H1 (cell line): ENCODE results near the gene MYO3A. TPM values are rescaled to one million over a fixed set of nuclear protein-coding genes. Genes with fewer than 3 reads are reported as not detected.

Source experiments
- CTCF ChIA-PET: fragments of 300-600 bp; sonication (Branson Sonifier 250); formaldehyde crosslinking; loops from one replicate; lab custom pipeline; 2021; ENCODE audit not compliant: partially characterized antibody; lab: Charles Lee
- POLR2A ChIA-PET: fragments of 300-600 bp; sonication (Branson Sonifier 250); formaldehyde crosslinking; loops from one replicate; lab custom pipeline; 2021; ENCODE audit warnings: inconsistent platforms; ENCODE audit not compliant: partially characterized antibody; lab: Charles Lee
- DNase-seq, 2 experiments: peaks; one replicate each; pipeline versions ENCODE4 v3.0.0 to v3.0.0-alpha.2; 2010 to 2022; ENCODE audit warnings: low spot score in 2 of 2, low read depth in 1 of 2, mixed read lengths in 1 of 2
- FAIRE-seq: peaks from 2 replicates; lab custom pipeline; 2011; peaks lifted over from hg19 to GRCh38; lab: Jason Lieb, UNC
- H2AFZ ChIP-seq: 2 replicates; pipeline ENCODE4 v1.8.1; 2012; ENCODE audit warnings: low read length, inconsistent platforms
- H2AK5ac ChIP-seq: 2 replicates; pipeline ENCODE4 v1.6.1; 2013; ENCODE audit warnings: low read depth, low read length
- H2BK120ac ChIP-seq: replicated peaks from 2 replicates; pipeline ENCODE3; 2013; ENCODE audit warnings: low read depth, low read length, inconsistent platforms
- H2BK12ac ChIP-seq: 2 replicates; pipeline ENCODE4 v1.6.1; 2013; ENCODE audit warnings: low read depth, low read length
- H2BK15ac ChIP-seq: 2 replicates; pipeline ENCODE4 v1.6.1; 2013; ENCODE audit warnings: low read length
- H2BK20ac ChIP-seq: 2 replicates; pipeline ENCODE4 v1.6.1; 2013; ENCODE audit warnings: low read length
- H2BK5ac ChIP-seq: 2 replicates; pipeline ENCODE4 v1.6.1; 2013; ENCODE audit warnings: low read depth, low read length
- H3K14ac ChIP-seq: 2 replicates; pipeline ENCODE4 v1.6.1; 2013; ENCODE audit warnings: inconsistent platforms; ENCODE audit not compliant: insufficient read length
- H3K18ac ChIP-seq: 2 replicates; pipeline ENCODE4 v1.6.1; 2013; ENCODE audit warnings: low read length; ENCODE audit errors: extremely low read depth
- H3K23ac ChIP-seq: 2 replicates; pipeline ENCODE4 v1.6.1; 2013; ENCODE audit warnings: inconsistent platforms; ENCODE audit not compliant: insufficient read length
- H3K23me2 ChIP-seq: 2 replicates; pipeline ENCODE4 v1.6.1; 2013; ENCODE audit warnings: low read depth, low read length
- H3K27ac ChIP-seq: 2 replicates; pipeline ENCODE4 v1.6.1; 2011; ENCODE audit warnings: low read depth, low read length, inconsistent platforms
- H3K27me3 ChIP-seq, 4 experiments: replicated peaks in 1 of 4; 1 replicate in 1 of 4; 2 replicates in 3 of 4; pipeline versions ENCODE4 v1.6.1 to v1.8.1; 2011 to 2013; ENCODE audit warnings: low read length in 3 of 4, mild to moderate bottlenecking in 3 of 4, inconsistent platforms in 2 of 4, mixed read lengths in 2 of 4, moderate library complexity in 1 of 4; ENCODE audit not compliant: control insufficient read depth in 3 of 4, insufficient read depth in 3 of 4; ENCODE audit errors: extremely low read depth in 1 of 4
- H3K36me3 ChIP-seq, 4 experiments: 2 replicates each; pipeline versions ENCODE4 v1.6.1 to v1.8.1; 2011 to 2013; ENCODE audit warnings: mild to moderate bottlenecking in 4 of 4, low read length in 3 of 4, moderate library complexity in 2 of 4, control low read depth in 1 of 4, inconsistent platforms in 1 of 4; ENCODE audit not compliant: insufficient read depth in 4 of 4, control insufficient read depth in 2 of 4
- H3K4ac ChIP-seq: replicated peaks from 2 replicates; pipeline ENCODE3; 2013; ENCODE audit warnings: low read length, low read depth, mixed read lengths, inconsistent platforms; ENCODE audit not compliant: insufficient read length
- H3K4me1 ChIP-seq, 4 experiments: replicated peaks in 1 of 4; 1 replicate in 1 of 4; 2 replicates in 3 of 4; pipeline versions ENCODE4 v1.6.1 to v1.8.1; 2011 to 2013; ENCODE audit warnings: low read length in 3 of 4, inconsistent platforms in 2 of 4, mixed read lengths in 1 of 4; ENCODE audit not compliant: insufficient read depth in 4 of 4, control insufficient read depth in 3 of 4
- H3K4me2 ChIP-seq, 2 experiments: 2 replicates each; pipeline versions ENCODE4 v1.6.1 to v1.8.1; 2011 to 2013; ENCODE audit warnings: low read depth in 2 of 2, low read length in 2 of 2, control low read depth in 1 of 2, inconsistent platforms in 1 of 2, mild to moderate bottlenecking in 1 of 2; ENCODE audit not compliant: insufficient read depth in 1 of 2
- H3K4me3 ChIP-seq, 4 experiments: fragments of 200-600, 300-600 bp in 1 of 4; sonication (generic), shearing (Covaris generic), sonication (Bioruptor Twin) in 1 of 4; 2 replicates each; pipeline versions ENCODE4 v1.5.1 to v1.8.1; 2011 to 2016; ENCODE audit warnings: low read length in 4 of 4, low read depth in 3 of 4, control low read depth in 2 of 4, inconsistent platforms in 2 of 4, mild to moderate bottlenecking in 2 of 4, mixed read lengths in 1 of 4, moderate library complexity in 1 of 4; ENCODE audit not compliant: insufficient read depth in 2 of 4; ENCODE audit errors: extremely low read depth in 1 of 4
- H3K56ac ChIP-seq: replicated peaks from 2 replicates; pipeline ENCODE3; 2013; ENCODE audit warnings: low read depth, mild to moderate bottlenecking, mixed read lengths, low read length, inconsistent platforms; ENCODE audit not compliant: insufficient read length
- H3K79me1 ChIP-seq: 2 replicates; pipeline ENCODE4 v1.6.1; 2013; ENCODE audit warnings: low read depth, low read length, control low read depth
- H3K79me2 ChIP-seq, 2 experiments: 2 replicates each; pipeline versions ENCODE4 v1.6.1 to v1.8.1; 2012 to 2013; ENCODE audit warnings: low read length in 2 of 2, mild to moderate bottlenecking in 2 of 2, inconsistent platforms in 1 of 2; ENCODE audit not compliant: insufficient read depth in 2 of 2, control insufficient read depth in 1 of 2
- H3K9ac ChIP-seq, 4 experiments: replicated peaks in 1 of 4; 1 replicate in 1 of 4; 2 replicates in 3 of 4; pipeline versions ENCODE4 v1.6.1 to v1.8.1; 2011 to 2013; ENCODE audit warnings: low read depth in 3 of 4, low read length in 3 of 4, control low read depth in 2 of 4, mild to moderate bottlenecking in 2 of 4, moderate library complexity in 2 of 4, inconsistent platforms in 1 of 4; ENCODE audit errors: extremely low read depth in 1 of 4
- H3K9me3 ChIP-seq, 2 experiments: 2 replicates each; pipeline versions ENCODE4 v1.6.1 to v1.8.1; 2012 to 2013; ENCODE audit warnings: mild to moderate bottlenecking in 2 of 2, moderate library complexity in 2 of 2, control low read depth in 1 of 2, inconsistent platforms in 1 of 2, low read depth in 1 of 2, low read length in 1 of 2, mixed read lengths in 1 of 2; ENCODE audit not compliant: insufficient read depth in 2 of 2
- H4K20me1 ChIP-seq, 2 experiments: replicated peaks in 1 of 2; 2 replicates each; pipeline versions ENCODE3 to v1.8.1; 2011 to 2013; ENCODE audit warnings: inconsistent platforms in 2 of 2, low read length in 2 of 2, mild to moderate bottlenecking in 1 of 2; ENCODE audit not compliant: insufficient read depth in 2 of 2, control insufficient read depth in 1 of 2
- H4K5ac ChIP-seq: 2 replicates; pipeline ENCODE4 v1.6.1; 2013; ENCODE audit warnings: low read length, low read depth, mixed read lengths, inconsistent platforms; ENCODE audit not compliant: insufficient read length
- H4K8ac ChIP-seq: 2 replicates; pipeline ENCODE4 v1.8.0; 2013; ENCODE audit warnings: mild to moderate bottlenecking, moderate library complexity, low read length, inconsistent platforms; ENCODE audit not compliant: insufficient read depth; ENCODE audit errors: extremely low read depth
- H4K91ac ChIP-seq: replicated peaks from 2 replicates; pipeline ENCODE3; 2013; ENCODE audit warnings: low read length, mixed read lengths, inconsistent platforms; ENCODE audit not compliant: insufficient read length
- BRCA1 ChIP-seq: IDR thresholded peaks from 2 replicates; pipeline ENCODE4 v1.6.1; 2012; ENCODE audit warnings: low read depth, low read length, improper control_type of control experiment
- GTF2F1 ChIP-seq: IDR thresholded peaks from 2 replicates; pipeline ENCODE4 v1.6.1; 2012; ENCODE audit warnings: low read depth, low read length, improper control_type of control experiment, borderline replicate concordance
- MAFK ChIP-seq: IDR thresholded peaks from 2 replicates; pipeline ENCODE4 v1.6.1; 2012; ENCODE audit warnings: low read depth, mild to moderate bottlenecking, improper control_type of control experiment, low read length
- POLR2AphosphoS5 ChIP-seq: IDR thresholded peaks from 2 replicates; pipeline ENCODE4 v1.6.1; 2011; ENCODE audit warnings: low read depth, low read length
- RAD21 ChIP-seq, 2 experiments: IDR thresholded peaks in 1 of 2; conservative IDR thresholded peaks in 1 of 2; 2 replicates each; pipeline ENCODE4 v1.6.1; 2011; ENCODE audit warnings: low read depth in 2 of 2, low read length in 2 of 2, improper control_type of control experiment in 1 of 2, inconsistent platforms in 1 of 2, mild to moderate bottlenecking in 1 of 2, moderate library complexity in 1 of 2
- polyA plus RNA-seq, 7 experiments: library from polyadenylated mRNA; depleted of rRNA in 3 of 7; stranded (reverse) in 5 of 7; unstranded in 2 of 7; fragments of >200 nt in 5 of 7; fragments of 200-250 nt in 2 of 7; gene quantifications; 1 replicate in 5 of 7; 2 replicates in 1 of 7; 4 replicates in 1 of 7; pipeline versions ENCODE4 v1.2.1 to v1.2.3, GENCODE V29; 2011 to 2013; ENCODE audit warnings: missing spikeins in 2 of 7, mixed read lengths in 2 of 7
- total RNA-seq: library from RNA; stranded (reverse); fragmentation: NEBNext Ultra II Directional; extraction: Animal tissue kit (Norgen Biotek cat#: 25700); gene quantifications from 2 replicates; pipeline ENCODE4 v1.2.1, GENCODE V29; 2021

The MYO3A gene
- total and polyA plus RNA-seq, 2 of the 8 experiments (the other 6 are each of a cell fraction or from before 2014, with no cell fraction given): 3.9 to 5.3 TPM

DNA sequence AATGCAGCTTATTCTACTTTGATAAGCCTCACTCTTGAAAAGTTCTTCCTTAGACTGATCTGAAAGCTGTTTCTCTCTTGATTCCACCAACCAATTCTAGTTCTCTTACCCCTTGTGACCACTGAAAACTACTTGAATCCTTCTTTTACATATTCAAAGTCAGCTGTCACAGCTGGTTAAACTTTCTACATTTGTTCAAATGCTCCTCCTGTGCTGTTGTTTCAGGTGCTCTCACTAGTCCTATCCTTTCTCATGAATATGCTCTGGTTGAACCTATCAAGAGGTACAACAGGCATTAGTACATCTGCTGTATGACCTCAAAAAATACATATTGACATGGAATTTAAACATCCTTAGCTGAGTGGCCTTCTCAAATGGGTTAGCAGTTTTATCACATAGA, 91.5 kb downstream of the MYO3A start:
- Histone ChIP-seq H3K23ac (no peak overlapping the region), H2AFZ (no peak overlapping the region), H4K5ac (no peak overlapping the region), H3K79me1 (no peaks in the 10 kb centered on the region), H3K4me2 (peak overlapping the region in 1 of 2 experiments; percentile 27; a peak in 1 of 4 replicates), H3K27me3 (no peaks in the 10 kb centered on the region), H3K79me2 (no peaks in the 10 kb centered on the region), H3K4me3 (peak overlapping the region in 1 of 4 experiments; percentile 25; a peak in 1 of 8 replicates), H2AK5ac (no peak overlapping the region), H2BK5ac (no peak overlapping the region), H3K18ac (no peak overlapping the region), H2BK15ac (no peak overlapping the region), H3K4ac (no peak overlapping the region), H3K9ac (no peak overlapping the region), H3K23me2 (no peaks in the 10 kb centered on the region), H2BK120ac (no peak overlapping the region), H3K27ac (no peak overlapping the region), H3K9me3 (no peaks in the 10 kb centered on the region), H3K56ac (no peak overlapping the region), H3K4me1 (peaks cover 0 to 9% (median 1%) of the 10 kb centered on the region in 4 experiments; a peak in 3 of 7 replicates), H4K8ac (no peak overlapping the region), H4K20me1 (no peaks in the 10 kb centered on the region), H3K36me3 (no peaks in the 10 kb centered on the region), H2BK20ac (no peak overlapping the region), H2BK12ac (no peak overlapping the region), H3K14ac (no peak overlapping the region), H4K91ac (no peak overlapping the region)
- ChIA-PET CTCF (interaction anchor here (1.0 kb wide), 1 partner anchor 25 kb away, joined by 3 read pairs; no protein-coding TSS in a partner anchor), POLR2A (no interaction called here)
- FAIRE-seq (peak; percentile 42), DNase-seq (no peak)
- TF ChIP-seq BRCA1: 0 out of 2 replicates have a peak, but pooled peaks have one; percentile 37
- no peak for TF ChIP-seq RAD21 (IDR thresholded peaks at IDR 0.05 in 1 of 2, conservative IDR thresholded peaks at IDR 0.05 in 1 of 2; ENCODE audit: low read depth in 2 of 2, low read length in 2 of 2)
- no peak for TF ChIP-seq GTF2F1
- no peak for TF ChIP-seq MAFK
- TF ChIP-seq POLR2AphosphoS5: no peak
